GM12891 (cell line): Measurements from ENCODE around the gene CEBPG.

Source experiments
- POLR2A ChIP-seq: IDR thresholded peaks from 2 replicates; pipeline ENCODE4 v1.6.1; 2011; ENCODE audit warnings: low read depth, low read length, control low read depth
- TAF1 ChIP-seq: IDR thresholded peaks from 2 replicates; pipeline ENCODE4 v1.6.1; 2011; ENCODE audit warnings: low read depth, low read length, control low read depth

DNA sequence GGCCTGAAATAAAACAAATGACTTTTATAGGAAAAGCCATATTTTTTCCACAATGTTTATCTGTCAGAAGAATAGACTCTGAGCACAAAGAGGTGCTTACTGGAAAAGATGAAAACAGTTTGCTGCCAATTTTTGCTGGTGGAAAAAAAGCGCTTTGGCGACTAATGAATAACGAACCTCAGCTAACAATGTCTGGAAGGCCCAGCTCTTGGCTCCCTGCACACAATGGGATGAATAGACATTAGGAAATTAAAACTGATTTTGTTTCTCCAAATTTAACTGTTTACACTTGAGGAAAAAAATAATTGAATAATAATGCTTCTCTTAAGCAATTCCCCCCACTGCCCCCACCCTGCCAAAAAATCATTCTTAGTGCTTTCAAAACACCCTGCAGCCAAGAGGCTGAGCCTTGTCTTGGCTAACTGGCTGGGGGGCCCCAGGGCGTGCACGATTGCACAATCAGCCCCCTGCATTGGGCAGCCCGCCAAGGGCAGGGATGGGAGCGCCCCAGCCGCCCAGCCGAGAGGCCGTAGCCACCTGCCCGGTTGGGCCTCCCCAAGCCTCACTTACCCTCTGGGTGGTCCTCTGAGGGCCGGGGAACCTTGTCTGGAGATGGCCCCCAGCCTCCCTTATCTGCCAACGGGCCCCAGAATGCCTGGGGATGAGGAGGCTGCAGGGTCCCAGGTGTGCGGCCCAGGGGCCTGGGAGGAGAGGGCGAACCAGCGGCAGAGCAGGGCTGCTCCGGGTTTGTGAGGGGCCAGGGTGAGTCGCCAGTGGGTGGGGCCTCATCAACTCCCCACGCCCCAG is 16.8 kb downstream of the CEBPG start:
- TF ChIP-seq TAF1 (no peak), POLR2A (no peak)
